ENCODE data around the gene TMEM129.

The TMEM129 gene, protein sequence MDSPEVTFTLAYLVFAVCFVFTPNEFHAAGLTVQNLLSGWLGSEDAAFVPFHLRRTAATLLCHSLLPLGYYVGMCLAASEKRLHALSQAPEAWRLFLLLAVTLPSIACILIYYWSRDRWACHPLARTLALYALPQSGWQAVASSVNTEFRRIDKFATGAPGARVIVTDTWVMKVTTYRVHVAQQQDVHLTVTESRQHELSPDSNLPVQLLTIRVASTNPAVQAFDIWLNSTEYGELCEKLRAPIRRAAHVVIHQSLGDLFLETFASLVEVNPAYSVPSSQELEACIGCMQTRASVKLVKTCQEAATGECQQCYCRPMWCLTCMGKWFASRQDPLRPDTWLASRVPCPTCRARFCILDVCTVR

DNA sequence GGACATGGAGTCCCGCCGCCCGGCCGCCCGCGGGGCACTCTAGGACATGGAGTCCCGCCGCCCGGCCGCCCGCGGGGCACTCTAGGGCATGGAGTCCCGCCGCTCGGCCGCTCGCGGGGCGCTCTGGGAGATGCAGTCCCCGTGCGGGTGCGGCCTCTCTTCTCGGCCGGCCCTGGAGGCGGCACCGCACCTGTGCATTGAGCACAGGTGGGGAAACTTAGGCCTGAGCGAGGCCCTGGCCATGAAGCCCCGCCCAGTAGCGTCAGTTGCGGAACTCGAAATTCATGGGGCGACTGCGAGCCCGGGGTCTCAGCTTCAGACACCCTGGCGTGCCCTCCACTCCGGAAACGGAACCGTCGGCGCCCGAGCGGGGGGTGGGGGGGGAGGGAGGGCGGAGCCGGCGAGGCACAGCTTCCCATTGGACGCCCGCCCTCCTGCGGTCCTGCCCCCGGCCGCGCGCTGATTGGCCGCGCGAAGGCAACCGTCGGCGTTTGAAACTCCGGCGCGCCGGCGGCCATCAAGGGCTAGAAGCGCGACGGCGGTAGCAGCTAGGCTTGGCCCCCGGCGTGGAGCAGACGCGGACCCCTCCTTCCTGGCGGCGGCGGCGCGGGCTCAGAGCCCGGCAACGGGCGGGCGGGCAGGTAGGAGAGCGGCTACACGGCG is at the start of gene TMEM129, which contains the start of gene TACC3:
TSS of gene TMEM129 (minus strand) at position 321 of the 663 bp plus-strand sequence. CDS start 486 bp downstream, outside the sequence.
TSS of gene TACC3 (plus strand) at position 519 of the 663 bp plus-strand sequence. CDS start 1,901 bp downstream, outside the sequence.
- H3K4me1 ChIP-seq (ENCODE audit: insufficient read depth, low read length) = peaks cover 31% of the 10 kb centered on the region
- no peaks in the 10 kb centered on the region for H3K9me3 ChIP-seq (ENCODE audit: low read length)
- H2AFZ ChIP-seq (ENCODE audit: low read depth, low read length) = peak within 1 kb of the TSS; percentile 80
- H3K36me3 ChIP-seq (ENCODE audit: insufficient read depth, low read length) = peaks cover 43% of the 10 kb centered on the region
- peak within 1 kb of the TSS; percentile 98 for H3K4me3 ChIP-seq (ENCODE audit: low read length)
- H3K27me3 ChIP-seq (ENCODE audit: insufficient read depth, low read length) = no peaks in the 10 kb centered on the region

- Histone ChIP-seq H3K9me3 (ENCODE audit: low read length) (no peaks in the 10 kb centered on the region), H2AFZ (ENCODE audit: low read depth, low read length) (no peak overlapping the region), H3K36me3 (ENCODE audit: insufficient read depth, low read length) (no peaks in the 10 kb centered on the region), H3K27me3 (ENCODE audit: insufficient read depth, low read length) (no peaks in the 10 kb centered on the region), H3K4me3 (ENCODE audit: low read length) (no peak overlapping the region), H3K4me1 (ENCODE audit: insufficient read depth, low read length) (peaks cover 71% of the 10 kb centered on the region)
These were observed 49.7 kb upstream of the TMEM129 start for GRCh38 chr4:1770791-1771231.

DNA sequence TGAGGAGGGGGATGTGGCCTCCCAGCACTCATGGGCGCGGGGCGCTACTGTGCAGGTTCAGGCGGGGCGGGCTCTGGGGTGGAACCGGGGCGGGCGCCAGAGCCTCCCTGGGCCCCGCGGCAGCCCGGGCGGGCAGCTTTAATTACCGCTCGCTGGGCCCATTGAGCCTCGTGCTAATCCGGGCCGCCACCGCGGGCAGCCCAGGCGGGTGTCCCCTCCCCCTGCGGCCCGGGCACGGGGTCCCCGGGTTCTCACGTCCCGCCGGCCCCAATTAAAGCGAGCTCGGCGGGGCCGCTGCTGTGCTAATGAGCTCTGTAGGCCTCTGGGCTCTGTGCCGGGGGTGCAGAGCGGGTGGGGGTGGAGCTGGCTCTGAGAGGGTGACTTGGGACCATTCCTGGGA is 49.1 kb upstream of the TMEM129 start:
- Histone ChIP-seq H2AFZ (ENCODE audit: low read depth, low read length) (no peak overlapping the region), H3K36me3 (ENCODE audit: insufficient read depth, low read length) (no peaks in the 10 kb centered on the region), H3K9me3 (ENCODE audit: low read length) (no peaks in the 10 kb centered on the region), H3K27me3 (ENCODE audit: insufficient read depth, low read length) (no peaks in the 10 kb centered on the region), H3K4me1 (ENCODE audit: insufficient read depth, low read length) (peaks cover 72% of the 10 kb centered on the region), H3K4me3 (ENCODE audit: low read length) (no peak overlapping the region)

DNA sequence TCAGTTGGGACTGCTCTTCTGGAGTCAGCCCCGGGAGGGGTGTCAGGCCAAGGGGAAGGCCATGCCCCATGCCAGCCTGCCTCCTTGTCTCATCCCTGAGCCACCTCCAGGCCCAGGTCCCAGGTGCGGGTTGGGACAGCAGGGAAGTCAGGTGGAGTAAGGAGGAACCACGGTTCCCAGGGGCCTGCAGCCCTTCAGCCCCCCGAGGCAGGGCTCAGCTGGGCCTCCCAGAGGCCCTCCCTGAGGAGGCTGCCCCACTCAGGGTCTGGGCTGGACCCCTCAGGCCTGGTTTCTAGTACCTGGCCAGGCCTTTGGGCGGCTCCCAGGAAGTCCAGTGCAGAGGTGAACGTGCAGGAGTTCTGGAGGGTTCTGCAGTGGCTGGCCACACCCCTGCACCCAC is 48.6 kb upstream of the TMEM129 start:
- H3K4me3 ChIP-seq (ENCODE audit: low read length) = no peak overlapping the region
- H3K36me3 ChIP-seq (ENCODE audit: insufficient read depth, low read length) = no peaks in the 10 kb centered on the region
- H3K4me1 ChIP-seq (ENCODE audit: insufficient read depth, low read length) = peaks cover 73% of the 10 kb centered on the region

GRCh38 chr4:1768367-1769034 is 47.4 kb upstream of the TMEM129 start:
- Histone ChIP-seq H3K9me3 (ENCODE audit: low read length) (no peaks in the 10 kb centered on the region), H3K27me3 (ENCODE audit: insufficient read depth, low read length) (no peaks in the 10 kb centered on the region), H3K4me3 (ENCODE audit: low read length) (peak overlapping the region; percentile 35), H3K36me3 (ENCODE audit: insufficient read depth, low read length) (no peaks in the 10 kb centered on the region), H2AFZ (ENCODE audit: low read depth, low read length) (no peak overlapping the region), H3K4me1 (ENCODE audit: insufficient read depth, low read length) (peaks cover 74% of the 10 kb centered on the region)

More for the DNA sequence above, 48.6 kb upstream of the TMEM129 start:
- no peaks in the 10 kb centered on the region for H3K27me3 ChIP-seq (ENCODE audit: insufficient read depth, low read length)
- no peaks in the 10 kb centered on the region for H3K9me3 ChIP-seq (ENCODE audit: low read length)
- no peak overlapping the region for H2AFZ ChIP-seq (ENCODE audit: low read depth, low read length)

GRCh38 chr4:1767770-1768366 is 46.7 kb upstream of the TMEM129 start:
- H3K27me3 ChIP-seq (ENCODE audit: insufficient read depth, low read length) = no peaks in the 10 kb centered on the region
- no peaks in the 10 kb centered on the region for H3K36me3 ChIP-seq (ENCODE audit: insufficient read depth, low read length)
- H2AFZ ChIP-seq (ENCODE audit: low read depth, low read length) = no peak overlapping the region
- H3K4me3 ChIP-seq (ENCODE audit: low read length) = peak overlapping the region; percentile 35
- peaks cover 70% of the 10 kb centered on the region for H3K4me1 ChIP-seq (ENCODE audit: insufficient read depth, low read length)
- no peaks in the 10 kb centered on the region for H3K9me3 ChIP-seq (ENCODE audit: low read length)

DNA sequence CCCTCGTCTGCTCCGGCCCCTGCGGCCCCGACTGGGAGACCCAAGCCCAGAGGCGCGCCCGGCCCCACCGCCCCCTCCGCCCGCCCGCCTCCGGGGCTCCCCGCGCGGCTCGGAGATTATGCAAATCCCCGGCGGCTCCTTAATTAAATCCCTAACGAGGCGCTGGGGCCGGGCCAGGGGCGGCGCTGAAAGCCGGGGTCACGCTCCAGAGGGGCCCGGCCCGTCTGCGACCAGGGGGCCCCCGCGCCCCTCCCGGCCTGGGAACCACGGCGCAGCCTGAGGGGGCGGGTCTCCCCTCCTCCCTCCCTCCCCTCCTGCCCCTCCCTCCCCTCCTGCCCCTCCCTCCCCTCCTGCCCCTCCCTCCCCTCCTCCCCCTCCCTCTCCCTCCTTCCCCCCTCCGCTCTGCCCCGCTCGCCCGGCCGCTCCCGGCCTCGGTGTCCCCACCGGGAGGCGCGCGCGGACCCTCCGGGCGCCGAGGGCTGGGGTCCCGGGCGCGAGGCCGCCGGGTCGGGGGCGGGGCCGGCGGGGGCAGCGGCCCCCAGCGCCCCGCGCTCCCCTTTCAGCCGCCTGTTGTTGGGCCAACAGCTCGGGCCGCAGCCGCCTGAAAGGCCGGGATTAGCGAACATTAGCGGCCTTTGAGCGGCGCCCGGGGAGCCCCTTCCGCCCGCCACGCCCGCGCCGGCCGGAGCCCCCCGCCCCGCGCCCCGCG is 46.1 kb upstream of the TMEM129 start:
- H3K4me3 ChIP-seq (ENCODE audit: low read length) = peak overlapping the region; percentile 35
- H2AFZ ChIP-seq (ENCODE audit: low read depth, low read length) = no peak overlapping the region
- no peaks in the 10 kb centered on the region for H3K9me3 ChIP-seq (ENCODE audit: low read length)
- peaks cover 69% of the 10 kb centered on the region for H3K4me1 ChIP-seq (ENCODE audit: insufficient read depth, low read length)
- no peaks in the 10 kb centered on the region for H3K36me3 ChIP-seq (ENCODE audit: insufficient read depth, low read length)
- H3K27me3 ChIP-seq (ENCODE audit: insufficient read depth, low read length) = no peaks in the 10 kb centered on the region

GRCh38 chr4:1766106-1767060 is 45.3 kb upstream of the TMEM129 start:
- Histone ChIP-seq H3K27me3 (ENCODE audit: insufficient read depth, low read length) (no peaks in the 10 kb centered on the region), H3K4me3 (ENCODE audit: low read length) (peak overlapping the region; percentile 13), H3K9me3 (ENCODE audit: low read length) (no peaks in the 10 kb centered on the region), H3K36me3 (ENCODE audit: insufficient read depth, low read length) (no peaks in the 10 kb centered on the region), H3K4me1 (ENCODE audit: insufficient read depth, low read length) (peaks cover 61% of the 10 kb centered on the region), H2AFZ (ENCODE audit: low read depth, low read length) (no peak overlapping the region)

DNA sequence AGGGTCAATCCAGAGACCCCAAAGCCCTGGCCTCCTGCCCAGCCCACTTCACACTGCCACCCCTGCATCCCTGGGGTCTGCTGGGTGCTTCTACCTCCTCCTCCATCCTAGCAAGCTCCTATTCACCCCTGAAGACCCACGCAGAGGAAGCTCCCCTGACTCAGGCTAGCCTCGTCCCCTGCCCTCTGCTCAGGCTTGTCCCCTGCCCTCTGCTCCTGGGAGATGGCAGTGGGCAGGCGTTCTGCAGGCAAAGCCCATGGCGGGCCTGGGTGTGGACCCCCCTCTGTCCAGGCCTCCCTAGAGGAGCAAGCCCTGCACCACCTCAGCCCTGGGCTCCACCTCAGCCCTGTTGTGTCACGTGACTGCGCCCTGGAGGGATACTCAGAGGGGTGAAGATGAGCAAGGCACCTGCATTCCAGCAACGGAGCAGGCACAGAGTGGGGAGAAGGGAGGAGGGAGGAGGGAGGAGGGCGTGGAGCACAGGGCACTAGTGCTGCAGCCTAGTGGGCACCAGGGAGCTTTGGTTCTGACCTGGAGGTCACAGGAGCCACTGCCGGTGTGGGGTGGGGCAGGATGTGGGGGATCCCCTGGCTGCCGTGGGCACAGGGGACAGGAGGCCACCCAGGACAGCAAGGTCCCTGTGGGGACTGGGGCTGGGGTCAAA is 44.4 kb upstream of the TMEM129 start:
- no peak overlapping the region for H2AFZ ChIP-seq (ENCODE audit: low read depth, low read length)
- H3K4me1 ChIP-seq (ENCODE audit: insufficient read depth, low read length) = peaks cover 58% of the 10 kb centered on the region
- no peaks in the 10 kb centered on the region for H3K27me3 ChIP-seq (ENCODE audit: insufficient read depth, low read length)
- no peaks in the 10 kb centered on the region for H3K36me3 ChIP-seq (ENCODE audit: insufficient read depth, low read length)
- H3K9me3 ChIP-seq (ENCODE audit: low read length) = no peaks in the 10 kb centered on the region
- no peak overlapping the region for H3K4me3 ChIP-seq (ENCODE audit: low read length)

GRCh38 chr4:1764670-1765069 is 43.5 kb upstream of the TMEM129 start:
- H3K4me1 ChIP-seq (ENCODE audit: insufficient read depth, low read length) = peaks cover 61% of the 10 kb centered on the region

GRCh38 chr4:1763550-1764080 is 42.5 kb upstream of the TMEM129 start:
- Histone ChIP-seq H3K9me3 (ENCODE audit: low read length) (no peaks in the 10 kb centered on the region), H3K4me3 (ENCODE audit: low read length) (no peak overlapping the region), H3K27me3 (ENCODE audit: insufficient read depth, low read length) (no peaks in the 10 kb centered on the region), H3K4me1 (ENCODE audit: insufficient read depth, low read length) (peaks cover 57% of the 10 kb centered on the region), H3K36me3 (ENCODE audit: insufficient read depth, low read length) (no peaks in the 10 kb centered on the region), H2AFZ (ENCODE audit: low read depth, low read length) (no peak overlapping the region)

More at GRCh38 chr4:1764670-1765069, 43.5 kb upstream of the TMEM129 start:
- H3K4me3 ChIP-seq (ENCODE audit: low read length) = no peak overlapping the region
- no peak overlapping the region for H2AFZ ChIP-seq (ENCODE audit: low read depth, low read length)
- H3K27me3 ChIP-seq (ENCODE audit: insufficient read depth, low read length) = no peaks in the 10 kb centered on the region
- H3K36me3 ChIP-seq (ENCODE audit: insufficient read depth, low read length) = no peaks in the 10 kb centered on the region
- H3K9me3 ChIP-seq (ENCODE audit: low read length) = no peaks in the 10 kb centered on the region

Measured in neuron (in vitro differentiated cells).